Measurements from ENCODE around the gene RGP1.

GRCh38 chr9:35700942-35701341, 48.1 kb upstream of the RGP1 start:
- no peak for TF ChIP-seq CTCF (IDR thresholded peaks at IDR 0.05)
- no peak for TF ChIP-seq POLR2A (IDR thresholded peaks at IDR 0.05)
